Calu3 (cell line): ENCODE measurements around the gene TMEM256. TPM values are rescaled to one million over a fixed set of nuclear protein-coding genes. Genes with fewer than 3 reads are reported as not detected.

ENCODE experiments used
- BruUV-seq: library from RNA; stranded (reverse); fragments of 400-500 nt; replicated peaks from 2 replicates; lab custom pipeline; 2021; lab: Mats Ljungman, UMichigan
- CTCF ChIA-PET: fragments of 300-600 bp; sonication (Branson Sonifier 250); formaldehyde crosslinking; loops from one replicate; lab custom pipeline; 2022; ENCODE audit warnings: antibody characterized with exemption; lab: Charles Lee
- DNase-seq: peaks from one replicate; pipeline ENCODE4 v3.0.0; 2022
- H3K27ac Mint-ChIP-seq: one replicate; pipeline ENCODE4 v1.8.0; 2022; ENCODE audit warnings: mixed read lengths; ENCODE audit not compliant: unreplicated experiment
- H3K27me3 Mint-ChIP-seq: one replicate; pipeline ENCODE4 v1.8.0; 2022; ENCODE audit warnings: mixed read lengths; ENCODE audit not compliant: unreplicated experiment
- H3K36me3 Mint-ChIP-seq: one replicate; pipeline ENCODE4 v1.8.0; 2022; ENCODE audit warnings: mild to moderate bottlenecking, moderate library complexity, mixed read lengths; ENCODE audit not compliant: insufficient read depth, unreplicated experiment
- H3K4me1 Mint-ChIP-seq: one replicate; pipeline ENCODE4 v1.8.0; 2022; ENCODE audit warnings: mild to moderate bottlenecking, low read depth, mixed read lengths; ENCODE audit not compliant: unreplicated experiment
- H3K4me3 Mint-ChIP-seq: one replicate; pipeline ENCODE4 v1.8.0; 2022; ENCODE audit warnings: mild to moderate bottlenecking, low read depth, moderate library complexity, mixed read lengths; ENCODE audit not compliant: unreplicated experiment
- H3K9me3 Mint-ChIP-seq: one replicate; pipeline ENCODE4 v1.8.0; 2022; ENCODE audit warnings: low read depth, mixed read lengths; ENCODE audit not compliant: unreplicated experiment
- intact Hi-C: fragments of 100-400 bp; cut with micrococcal nuclease; formaldehyde crosslinking; loops from one replicate; pipeline ENCODE4 v1.10.0; 2022; ENCODE audit not compliant: unreplicated experiment
- total RNA-seq: library from RNA; stranded (reverse); gene quantifications from 2 replicates; pipeline ENCODE4 v1.2.3, GENCODE V29; 2022
- TF ChIP-seq, protein P1 (sequence below): fragments of 200-600 bp; IDR thresholded peaks from one replicate; pipeline ENCODE4 v1.8.0; 2022; ENCODE audit warnings: antibody characterized with exemption; ENCODE audit not compliant: unreplicated experiment

TMEM256 gene
- total RNA-seq, 1 experiment from 2014 or later: 47.8 TPM

DNA sequence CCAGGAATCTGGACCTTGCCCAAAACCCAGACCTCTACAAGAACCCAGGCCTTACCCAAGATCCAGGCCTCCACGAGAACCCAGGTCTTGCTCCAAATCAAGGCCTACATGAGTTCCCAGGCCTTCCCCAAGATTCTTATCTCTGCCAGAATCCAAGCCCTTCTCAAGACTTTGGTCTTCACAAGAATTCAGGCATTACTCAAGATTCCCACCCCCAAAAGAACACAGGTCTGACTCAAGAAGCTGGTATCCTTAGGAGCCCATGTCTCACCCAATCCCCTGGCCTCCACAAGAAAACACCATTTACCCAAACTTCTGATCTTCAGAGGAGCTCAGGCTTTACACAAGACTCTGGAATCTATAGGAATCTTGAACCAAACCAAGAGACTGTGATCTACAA is 27.3 kb upstream of the TMEM256 start:
- DNase-seq: no peak
- Mint-ChIP-seq H3K27ac (no peak overlapping the region), H3K4me1 (no peaks in the 10 kb centered on the region), H3K9me3 (no peaks in the 10 kb centered on the region), H3K4me3 (no peak overlapping the region), H3K36me3 (peaks cover 14% of the 10 kb centered on the region), H3K27me3 (no peaks in the 10 kb centered on the region)
- intact Hi-C loops: no loop called here
- CTCF ChIA-PET: no interaction called here
- BruUV-seq: no TSS peak
- TF ChIP-seq, protein P1, sequence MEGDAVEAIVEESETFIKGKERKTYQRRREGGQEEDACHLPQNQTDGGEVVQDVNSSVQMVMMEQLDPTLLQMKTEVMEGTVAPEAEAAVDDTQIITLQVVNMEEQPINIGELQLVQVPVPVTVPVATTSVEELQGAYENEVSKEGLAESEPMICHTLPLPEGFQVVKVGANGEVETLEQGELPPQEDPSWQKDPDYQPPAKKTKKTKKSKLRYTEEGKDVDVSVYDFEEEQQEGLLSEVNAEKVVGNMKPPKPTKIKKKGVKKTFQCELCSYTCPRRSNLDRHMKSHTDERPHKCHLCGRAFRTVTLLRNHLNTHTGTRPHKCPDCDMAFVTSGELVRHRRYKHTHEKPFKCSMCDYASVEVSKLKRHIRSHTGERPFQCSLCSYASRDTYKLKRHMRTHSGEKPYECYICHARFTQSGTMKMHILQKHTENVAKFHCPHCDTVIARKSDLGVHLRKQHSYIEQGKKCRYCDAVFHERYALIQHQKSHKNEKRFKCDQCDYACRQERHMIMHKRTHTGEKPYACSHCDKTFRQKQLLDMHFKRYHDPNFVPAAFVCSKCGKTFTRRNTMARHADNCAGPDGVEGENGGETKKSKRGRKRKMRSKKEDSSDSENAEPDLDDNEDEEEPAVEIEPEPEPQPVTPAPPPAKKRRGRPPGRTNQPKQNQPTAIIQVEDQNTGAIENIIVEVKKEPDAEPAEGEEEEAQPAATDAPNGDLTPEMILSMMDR: no peak

DNA sequence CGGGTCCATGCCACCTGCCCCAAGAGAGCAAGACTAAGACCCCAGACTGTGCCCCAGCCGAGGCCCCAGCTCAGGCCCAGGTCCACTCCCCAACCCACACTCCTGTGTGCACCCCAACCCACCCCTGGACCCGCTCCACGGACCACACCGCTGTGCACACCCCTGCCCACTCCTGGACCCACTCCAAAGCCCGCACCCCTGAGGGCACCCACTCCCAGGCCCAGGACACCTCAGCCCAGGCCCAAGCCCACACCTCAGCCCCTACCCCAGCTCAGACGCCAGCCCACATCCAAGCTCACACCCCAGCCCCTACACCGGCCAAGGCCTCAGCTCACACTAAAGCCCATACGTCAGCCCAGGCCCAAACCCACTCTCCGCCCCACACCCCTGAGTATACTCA is 25.8 kb upstream of the TMEM256 start:
- TF ChIP-seq, protein P1: no peak
- Mint-ChIP-seq H3K36me3 (peaks cover 4% of the 10 kb centered on the region), H3K27me3 (no peaks in the 10 kb centered on the region), H3K9me3 (no peaks in the 10 kb centered on the region), H3K4me1 (no peaks in the 10 kb centered on the region), H3K27ac (no peak overlapping the region), H3K4me3 (no peak overlapping the region)
- DNase-seq: no peak
- intact Hi-C loops: no loop called here
- CTCF ChIA-PET: interaction anchor here (0.5 kb wide), 1 partner anchor 59 kb away, joined by 4 read pairs; no protein-coding TSS in a partner anchor
- no TSS peak for BruUV-seq

GRCh38 chr17:7428557-7428956 is 24.7 kb upstream of the TMEM256 start, which contains the start of gene SPEM3:
SPEM3 (plus strand) TSS chr17:7428857; CDS start chr17:7428903, 46 bp downstream.
- DNase-seq: no peak
- Mint-ChIP-seq H3K4me1 (no peaks in the 10 kb centered on the region), H3K27me3 (no peaks in the 10 kb centered on the region), H3K27ac (no peak within 1 kb of the TSS), H3K36me3 (peaks cover 4% of the 10 kb centered on the region), H3K9me3 (no peaks in the 10 kb centered on the region), H3K4me3 (no peak within 1 kb of the TSS)
- BruUV-seq: no TSS peak
- CTCF ChIA-PET: no interaction called here
- intact Hi-C loops: no loop called here
- TF ChIP-seq, protein P1: no peak

DNA sequence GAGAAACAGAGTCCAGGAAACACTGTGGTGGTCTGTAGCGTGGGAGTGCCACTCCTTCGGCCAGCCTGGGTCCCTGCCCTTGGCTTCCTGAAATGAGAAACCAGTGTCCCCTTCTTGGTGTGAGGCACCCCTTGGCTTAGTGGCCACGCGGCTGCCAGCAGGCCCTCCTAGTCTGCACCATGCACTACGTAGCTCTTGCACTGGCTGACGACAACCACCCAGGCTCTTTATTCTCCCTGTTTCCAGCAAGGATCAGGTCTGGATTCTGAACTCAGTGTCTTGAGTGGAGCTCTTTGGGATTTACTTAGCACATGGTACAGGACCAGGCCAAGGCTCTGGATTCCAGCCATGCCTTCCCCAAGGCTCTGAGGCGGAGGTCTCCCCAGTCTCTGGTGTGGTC is 23.7 kb upstream of the TMEM256 start:
- H3K36me3 Mint-ChIP-seq: peaks cover 4% of the 10 kb centered on the region
- TF ChIP-seq, protein P1: no peak
- no peaks in the 10 kb centered on the region for H3K4me1 Mint-ChIP-seq
- no TSS peak for BruUV-seq
- intact Hi-C loops: no loop called here
- no peaks in the 10 kb centered on the region for H3K9me3 Mint-ChIP-seq
- no peak for DNase-seq
- H3K27ac Mint-ChIP-seq: no peak overlapping the region
- H3K27me3 Mint-ChIP-seq: no peaks in the 10 kb centered on the region
- no peak overlapping the region for H3K4me3 Mint-ChIP-seq
- CTCF ChIA-PET: interaction anchor here (0.7 kb wide), 1 partner anchor 71 kb away, joined by 3 read pairs; no protein-coding TSS in a partner anchor
